Heart left ventricle (tissue), 13 donors: ENCODE results near the gene EFR3B.

Experiments used
- POLR2A ChIP-seq, 2 donors: fragments of 450-650 bp; IDR thresholded peaks; one replicate each; pipeline ENCODE4 v1.6.1; 2017; ENCODE audit warnings: antibody characterized with exemption in 2 of 2, mild to moderate bottlenecking in 2 of 2, moderate library complexity in 2 of 2
- TF ChIP-seq, protein P1 (sequence below), 12 donors: fragments of 200-600 bp; sonication (generic) in 4 of 12; IDR thresholded peaks; one replicate each; pipeline versions ENCODE4 v1.5.0 to v1.8.0; 2018 to 2022; ENCODE audit warnings: antibody characterized with exemption in 12 of 12, mild to moderate bottlenecking in 5 of 12
- donor health status: ischemic (EF 13 %, LVEDD 7.1; RV severe dilation, severe dysfunction).
- donor health status: DM: no; HTN: yes; CAD: no.
- donor health status: DM: no; HTN: no; CAD: no.
- donor health status: ischemic (EF 25% LVEDD 6.9; RV normal size, moderate dysfunction).
- donor health status: ischemic (EF 25% LVEDD 5.7; RV mildly dilated, moderate dysfunction).
- donor health status: ischemic (EF 35%, LVEDD 5.7; RV mildly dilated, moderate dysfunction).
- donor health status: nonischemic (EF 11% LVEDD 7.7; RV severe dilation, severe dysfunction).
- donor health status: DM: yes; HTN: yes; CAD: no.
- donor health status: PGD.
- donor health status: ischemic (EF 29% LVEDD 5.4; RV normal size, mild dysfunction).
- donor health status: nonischemic (EF 23%, LVEDD 6.1; RV moderate dilation, normal function).

- TF ChIP-seq, protein P1, sequence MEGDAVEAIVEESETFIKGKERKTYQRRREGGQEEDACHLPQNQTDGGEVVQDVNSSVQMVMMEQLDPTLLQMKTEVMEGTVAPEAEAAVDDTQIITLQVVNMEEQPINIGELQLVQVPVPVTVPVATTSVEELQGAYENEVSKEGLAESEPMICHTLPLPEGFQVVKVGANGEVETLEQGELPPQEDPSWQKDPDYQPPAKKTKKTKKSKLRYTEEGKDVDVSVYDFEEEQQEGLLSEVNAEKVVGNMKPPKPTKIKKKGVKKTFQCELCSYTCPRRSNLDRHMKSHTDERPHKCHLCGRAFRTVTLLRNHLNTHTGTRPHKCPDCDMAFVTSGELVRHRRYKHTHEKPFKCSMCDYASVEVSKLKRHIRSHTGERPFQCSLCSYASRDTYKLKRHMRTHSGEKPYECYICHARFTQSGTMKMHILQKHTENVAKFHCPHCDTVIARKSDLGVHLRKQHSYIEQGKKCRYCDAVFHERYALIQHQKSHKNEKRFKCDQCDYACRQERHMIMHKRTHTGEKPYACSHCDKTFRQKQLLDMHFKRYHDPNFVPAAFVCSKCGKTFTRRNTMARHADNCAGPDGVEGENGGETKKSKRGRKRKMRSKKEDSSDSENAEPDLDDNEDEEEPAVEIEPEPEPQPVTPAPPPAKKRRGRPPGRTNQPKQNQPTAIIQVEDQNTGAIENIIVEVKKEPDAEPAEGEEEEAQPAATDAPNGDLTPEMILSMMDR (IDR thresholded peaks at IDR 0.05) = no peak
- TF ChIP-seq POLR2A (IDR thresholded peaks at IDR 0.05) = no peak
Observed at GRCh38 chr2:25082002-25082622, 40.2 kb downstream of the EFR3B start.
